Brain microvascular endothelial cell (primary cell): ENCODE measurements around the gene NRXN3.

Source experiments
- DNase-seq: peaks from one replicate; pipeline ENCODE4 v3.0.0-alpha.2; 2020
- H3K27ac ChIP-seq: fragments of 250-450 bp; sonication (Bioruptor Pico); 2 replicates; pipeline ENCODE4 v1.5.1; 2020; ENCODE audit warnings: mild to moderate bottlenecking, moderate library complexity
- H3K27me3 ChIP-seq: fragments of 250-450 bp; sonication (Bioruptor Pico); replicated peaks from 2 replicates; pipeline ENCODE4 v1.5.1; 2020; ENCODE audit warnings: mild to moderate bottlenecking
- H3K36me3 ChIP-seq: fragments of 250-450 bp; sonication (Bioruptor Pico); replicated peaks from 2 replicates; pipeline ENCODE4 v1.5.1; 2020; ENCODE audit warnings: mild to moderate bottlenecking
- H3K4me3 ChIP-seq: 2 replicates; pipeline ENCODE4 v1.5.1; 2011; ENCODE audit warnings: low read depth, mild to moderate bottlenecking, control low read depth, low read length, moderate library complexity
- in situ Hi-C: cut with HindIII; loops from 2 replicates; pipeline ENCODE4 v1.10.0; 2017; ENCODE audit warnings: low sequenced_read_pairs, low pct_ligation_motif_present
- TF ChIP-seq, protein P1 (sequence below): IDR thresholded peaks from 2 replicates; pipeline ENCODE4 v1.5.1; 2011; ENCODE audit warnings: low read depth, mild to moderate bottlenecking, moderate library complexity, low read length, control low read depth, inconsistent platforms; ENCODE audit errors: missing control alignments

NRXN3 gene

DNA sequence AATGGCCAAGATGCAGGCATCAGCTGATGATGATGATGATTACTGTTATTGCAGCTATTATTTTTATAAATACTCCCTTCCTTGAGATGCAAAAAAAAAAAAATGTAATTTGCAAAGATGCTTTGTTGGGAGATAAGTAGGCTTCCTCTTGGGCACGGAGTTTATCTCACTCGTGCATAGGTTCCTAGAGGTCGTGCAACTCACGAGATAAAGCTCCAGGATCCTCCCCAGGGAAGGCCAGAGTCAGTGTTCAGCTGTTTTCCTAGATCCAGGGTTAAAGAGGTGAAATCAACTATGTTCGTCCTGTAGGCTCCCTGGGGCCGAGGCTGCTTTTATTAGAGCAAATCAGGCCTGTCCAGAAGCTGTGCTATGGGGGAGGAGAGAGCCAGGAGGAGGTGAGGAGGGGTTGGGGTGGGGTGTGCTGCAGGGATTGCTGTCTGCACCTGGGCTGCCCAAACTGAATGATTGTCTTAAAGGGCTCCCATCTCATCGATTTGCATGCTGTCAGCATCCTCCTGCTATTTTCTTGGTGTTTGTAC lies 270.3 kb downstream of the NRXN3 start:
- Histone ChIP-seq H3K27me3 (no peaks in the 10 kb centered on the region), H3K27ac (no peak overlapping the region), H3K36me3 (no peaks in the 10 kb centered on the region), H3K4me3 (no peak overlapping the region)
- TF ChIP-seq, protein P1, sequence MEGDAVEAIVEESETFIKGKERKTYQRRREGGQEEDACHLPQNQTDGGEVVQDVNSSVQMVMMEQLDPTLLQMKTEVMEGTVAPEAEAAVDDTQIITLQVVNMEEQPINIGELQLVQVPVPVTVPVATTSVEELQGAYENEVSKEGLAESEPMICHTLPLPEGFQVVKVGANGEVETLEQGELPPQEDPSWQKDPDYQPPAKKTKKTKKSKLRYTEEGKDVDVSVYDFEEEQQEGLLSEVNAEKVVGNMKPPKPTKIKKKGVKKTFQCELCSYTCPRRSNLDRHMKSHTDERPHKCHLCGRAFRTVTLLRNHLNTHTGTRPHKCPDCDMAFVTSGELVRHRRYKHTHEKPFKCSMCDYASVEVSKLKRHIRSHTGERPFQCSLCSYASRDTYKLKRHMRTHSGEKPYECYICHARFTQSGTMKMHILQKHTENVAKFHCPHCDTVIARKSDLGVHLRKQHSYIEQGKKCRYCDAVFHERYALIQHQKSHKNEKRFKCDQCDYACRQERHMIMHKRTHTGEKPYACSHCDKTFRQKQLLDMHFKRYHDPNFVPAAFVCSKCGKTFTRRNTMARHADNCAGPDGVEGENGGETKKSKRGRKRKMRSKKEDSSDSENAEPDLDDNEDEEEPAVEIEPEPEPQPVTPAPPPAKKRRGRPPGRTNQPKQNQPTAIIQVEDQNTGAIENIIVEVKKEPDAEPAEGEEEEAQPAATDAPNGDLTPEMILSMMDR = no peak
- in situ Hi-C loops = no loop called here
- no peak for DNase-seq

DNA sequence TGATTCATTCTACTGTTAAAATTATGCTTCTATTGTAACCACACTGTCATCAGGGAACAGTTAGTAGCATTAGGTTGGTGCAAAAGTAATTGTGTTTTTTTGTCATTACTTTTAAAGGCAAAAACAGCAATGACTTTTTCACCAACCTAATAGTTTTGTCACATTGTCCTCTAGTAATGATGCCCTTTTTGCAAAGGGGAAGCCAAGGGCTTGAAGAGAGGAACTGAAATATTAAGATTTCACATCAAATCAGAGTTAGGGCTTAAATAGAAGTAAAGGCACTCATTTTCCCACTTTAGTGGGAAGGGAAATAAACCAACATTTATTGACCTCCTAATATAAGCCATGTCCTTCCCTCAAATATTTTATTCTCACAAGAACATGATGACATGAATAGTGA lies 273.7 kb downstream of the NRXN3 start:
- H3K36me3 ChIP-seq = no peaks in the 10 kb centered on the region
- no peak overlapping the region for H3K27ac ChIP-seq
- in situ Hi-C loops = no loop called here
- no peaks in the 10 kb centered on the region for H3K27me3 ChIP-seq
- DNase-seq = no peak
- H3K4me3 ChIP-seq = no peak overlapping the region
- TF ChIP-seq, protein P1 = no peak

DNA sequence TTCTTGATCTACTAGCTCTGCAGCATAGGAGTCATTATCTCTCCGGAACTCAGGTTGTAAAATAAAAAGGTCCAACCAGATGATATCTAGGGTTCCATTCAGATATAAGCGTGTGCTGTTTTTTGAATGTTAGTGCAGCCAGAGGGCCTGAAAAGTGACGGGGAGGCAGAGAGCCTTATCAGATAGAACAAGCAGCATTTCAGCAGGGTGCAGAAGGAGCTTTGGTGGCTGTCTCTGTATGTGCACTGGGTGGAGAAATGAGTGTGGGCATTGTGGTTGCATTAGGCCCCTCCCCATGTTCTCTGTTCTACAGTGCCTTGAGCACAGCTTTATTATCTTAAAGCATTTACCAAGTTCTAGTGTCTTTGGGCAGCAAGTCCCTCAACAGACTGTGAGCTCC lies 275.1 kb downstream of the NRXN3 start:
- no peak for DNase-seq
- in situ Hi-C loops = no loop called here
- no peak overlapping the region for H3K4me3 ChIP-seq

DNA sequence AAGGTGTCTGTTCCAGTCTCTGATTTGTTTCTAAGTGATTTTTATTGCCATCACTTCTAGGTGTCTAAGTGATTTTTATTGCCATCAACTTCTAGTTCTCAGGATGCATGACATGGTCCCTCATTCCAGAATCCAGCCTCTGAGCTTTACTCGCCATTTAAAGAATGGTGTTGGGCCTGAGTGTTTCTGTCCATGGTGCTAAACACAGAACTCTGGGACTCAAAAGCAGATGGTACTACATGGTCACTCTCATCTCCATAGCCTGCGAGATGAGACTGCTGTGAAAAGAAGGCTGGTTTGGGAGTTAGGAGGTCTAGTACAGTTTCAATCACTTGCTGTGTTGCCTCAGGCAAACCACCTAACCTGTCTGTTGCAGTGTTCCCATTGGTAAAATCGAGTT lies 276.6 kb downstream of the NRXN3 start:
- H3K27me3 ChIP-seq = no peaks in the 10 kb centered on the region
- DNase-seq = peak; percentile 0
- no peak overlapping the region for H3K27ac ChIP-seq
- TF ChIP-seq, protein P1 = no peak
- no peak overlapping the region for H3K4me3 ChIP-seq
- H3K36me3 ChIP-seq = no peaks in the 10 kb centered on the region
- in situ Hi-C loops = no loop called here

More for the DNA sequence above, 275.1 kb downstream of the NRXN3 start:
- Histone ChIP-seq H3K36me3 (no peaks in the 10 kb centered on the region), H3K27ac (no peak overlapping the region), H3K27me3 (no peaks in the 10 kb centered on the region)
- TF ChIP-seq, protein P1 = no peak

DNA sequence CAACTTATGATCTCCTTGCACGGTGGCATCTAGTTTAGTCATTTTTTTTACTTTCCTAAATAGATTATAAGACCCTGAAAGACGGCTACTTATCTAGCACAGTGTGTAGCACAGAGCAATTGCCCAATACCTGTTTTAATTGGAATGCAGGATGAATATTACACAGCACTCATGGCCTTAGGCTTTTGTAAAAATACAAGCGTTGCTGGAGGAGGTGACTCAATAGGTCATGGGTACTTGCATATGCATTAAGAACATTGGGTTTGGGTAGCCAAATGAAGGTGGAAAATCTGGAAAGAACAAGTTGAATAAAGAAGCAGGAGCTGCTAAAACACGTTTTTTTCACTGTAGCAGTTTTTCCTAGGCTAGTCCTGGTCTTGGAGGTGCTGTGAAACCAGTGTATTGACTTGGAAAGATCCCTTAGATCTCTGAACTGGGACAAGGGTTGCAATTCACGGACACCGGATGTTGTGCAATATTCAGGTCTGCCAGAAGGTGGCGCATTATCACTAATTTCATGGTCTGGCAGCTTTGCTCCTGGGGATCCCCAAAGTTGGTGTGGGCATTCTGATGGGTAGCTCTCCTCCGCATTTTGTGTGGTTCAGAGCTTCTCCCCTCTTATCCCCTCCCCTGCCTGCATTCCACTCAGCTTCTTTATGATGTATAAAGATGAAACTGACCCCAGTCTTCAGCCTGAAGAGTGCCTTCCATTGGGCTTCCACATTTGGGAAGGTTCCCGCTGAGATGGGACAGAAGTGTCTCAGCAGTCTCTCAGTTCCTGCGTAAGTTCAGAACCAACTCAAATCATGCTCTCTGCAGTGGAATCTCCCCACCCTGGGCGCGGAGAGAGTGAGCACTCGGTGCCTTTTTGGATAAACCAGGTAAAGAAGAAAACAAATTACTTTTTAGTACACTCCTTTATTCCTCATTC lies 278.3 kb downstream of the NRXN3 start:
- no peak overlapping the region for H3K27ac ChIP-seq
- TF ChIP-seq, protein P1 = peak; percentile 63
- in situ Hi-C loops = no loop called here
- H3K36me3 ChIP-seq = no peaks in the 10 kb centered on the region
- no peak overlapping the region for H3K4me3 ChIP-seq
- peak; percentile 4 for DNase-seq
- no peaks in the 10 kb centered on the region for H3K27me3 ChIP-seq
